A673 (cell line): ENCODE measurements around the gene RP2.

ENCODE experiments used
- EZH2 ChIP-seq: fragments of 200-600 bp; sonication (generic); IDR thresholded peaks from 2 replicates; pipeline ENCODE4 v1.6.1; 2017; ENCODE audit warnings: borderline replicate concordance, low read depth, mild to moderate bottlenecking, mixed read lengths, antibody characterized with exemption, low read length; ENCODE audit not compliant: poor library complexity, severe bottlenecking
- TF ChIP-seq, protein P1 (sequence below): fragments of 300-800, 200-600 bp; sonication (generic); conservative IDR thresholded peaks from 2 replicates; pipeline ENCODE4 v1.5.1; 2017; ENCODE audit warnings: low read depth, mild to moderate bottlenecking, antibody characterized with exemption, low read length, moderate library complexity, mixed read lengths

DNA sequence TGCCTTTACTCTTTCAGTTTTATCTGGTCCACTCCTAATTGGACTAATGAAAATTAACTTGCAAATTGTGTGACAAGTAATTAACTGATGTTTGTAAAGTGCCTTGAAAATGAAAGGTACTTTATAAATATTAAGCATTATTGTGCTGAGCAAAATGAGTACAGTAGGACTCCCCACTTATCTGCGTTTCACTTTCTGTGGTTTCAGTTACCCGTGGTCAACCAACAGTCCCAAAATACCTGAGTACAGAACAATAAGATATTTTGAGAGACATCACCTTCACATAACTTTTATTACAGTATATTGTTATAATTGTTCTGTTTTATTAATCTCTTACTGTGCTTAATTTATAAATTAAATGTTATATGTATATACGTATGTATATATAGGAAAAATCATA, 48.0 kb downstream of the RP2 start:
- TF ChIP-seq EZH2: no peak
- TF ChIP-seq, protein P1, sequence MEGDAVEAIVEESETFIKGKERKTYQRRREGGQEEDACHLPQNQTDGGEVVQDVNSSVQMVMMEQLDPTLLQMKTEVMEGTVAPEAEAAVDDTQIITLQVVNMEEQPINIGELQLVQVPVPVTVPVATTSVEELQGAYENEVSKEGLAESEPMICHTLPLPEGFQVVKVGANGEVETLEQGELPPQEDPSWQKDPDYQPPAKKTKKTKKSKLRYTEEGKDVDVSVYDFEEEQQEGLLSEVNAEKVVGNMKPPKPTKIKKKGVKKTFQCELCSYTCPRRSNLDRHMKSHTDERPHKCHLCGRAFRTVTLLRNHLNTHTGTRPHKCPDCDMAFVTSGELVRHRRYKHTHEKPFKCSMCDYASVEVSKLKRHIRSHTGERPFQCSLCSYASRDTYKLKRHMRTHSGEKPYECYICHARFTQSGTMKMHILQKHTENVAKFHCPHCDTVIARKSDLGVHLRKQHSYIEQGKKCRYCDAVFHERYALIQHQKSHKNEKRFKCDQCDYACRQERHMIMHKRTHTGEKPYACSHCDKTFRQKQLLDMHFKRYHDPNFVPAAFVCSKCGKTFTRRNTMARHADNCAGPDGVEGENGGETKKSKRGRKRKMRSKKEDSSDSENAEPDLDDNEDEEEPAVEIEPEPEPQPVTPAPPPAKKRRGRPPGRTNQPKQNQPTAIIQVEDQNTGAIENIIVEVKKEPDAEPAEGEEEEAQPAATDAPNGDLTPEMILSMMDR: no peak
